Tracheal epithelial cell (primary cell): ENCODE results near the gene ZNF385A. TPM values are rescaled to one million over a fixed set of nuclear protein-coding genes. Genes with fewer than 3 reads are reported as not detected.

Experiments used
- total RNA-seq: library from RNA; depleted of rRNA; stranded (reverse); fragments of >200 nt; gene quantifications from 2 replicates; pipeline ENCODE4 v1.2.1, GENCODE V29; 2014

ZNF385A gene, protein sequence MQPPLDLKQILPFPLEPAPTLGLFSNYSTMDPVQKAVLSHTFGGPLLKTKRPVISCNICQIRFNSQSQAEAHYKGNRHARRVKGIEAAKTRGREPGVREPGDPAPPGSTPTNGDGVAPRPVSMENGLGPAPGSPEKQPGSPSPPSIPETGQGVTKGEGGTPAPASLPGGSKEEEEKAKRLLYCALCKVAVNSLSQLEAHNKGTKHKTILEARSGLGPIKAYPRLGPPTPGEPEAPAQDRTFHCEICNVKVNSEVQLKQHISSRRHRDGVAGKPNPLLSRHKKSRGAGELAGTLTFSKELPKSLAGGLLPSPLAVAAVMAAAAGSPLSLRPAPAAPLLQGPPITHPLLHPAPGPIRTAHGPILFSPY
- total RNA-seq, result 21.3 and 23.4 TPM in 2 replicates

DNA sequence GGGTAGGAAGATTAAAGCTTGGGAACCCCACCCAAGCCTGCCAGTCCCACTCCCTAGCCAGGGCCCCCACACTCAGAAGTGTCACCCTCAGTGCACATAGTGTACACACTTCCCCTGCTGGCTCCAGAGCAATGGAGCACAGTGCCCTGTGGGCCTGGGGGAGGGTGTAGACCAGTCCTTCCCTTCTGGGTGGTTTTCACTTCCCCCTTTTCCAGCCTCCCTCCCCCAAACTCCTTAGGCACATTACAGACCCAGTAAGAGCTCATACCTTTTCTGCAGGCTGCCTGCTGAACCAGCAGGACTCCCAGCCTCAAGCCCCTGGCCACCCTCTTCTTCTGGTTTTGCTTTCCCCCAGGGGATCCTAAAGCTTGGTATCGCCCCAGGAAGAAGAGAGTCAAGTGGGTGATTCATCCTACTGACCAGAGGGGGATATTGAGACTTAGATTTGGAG lies at the start of gene ZNF385A:
Gene ZNF385A, minus strand, starts transcription at position 143 of the 451 bp plus-strand sequence. CDS start 219 bp downstream, outside the sequence.

DNA sequence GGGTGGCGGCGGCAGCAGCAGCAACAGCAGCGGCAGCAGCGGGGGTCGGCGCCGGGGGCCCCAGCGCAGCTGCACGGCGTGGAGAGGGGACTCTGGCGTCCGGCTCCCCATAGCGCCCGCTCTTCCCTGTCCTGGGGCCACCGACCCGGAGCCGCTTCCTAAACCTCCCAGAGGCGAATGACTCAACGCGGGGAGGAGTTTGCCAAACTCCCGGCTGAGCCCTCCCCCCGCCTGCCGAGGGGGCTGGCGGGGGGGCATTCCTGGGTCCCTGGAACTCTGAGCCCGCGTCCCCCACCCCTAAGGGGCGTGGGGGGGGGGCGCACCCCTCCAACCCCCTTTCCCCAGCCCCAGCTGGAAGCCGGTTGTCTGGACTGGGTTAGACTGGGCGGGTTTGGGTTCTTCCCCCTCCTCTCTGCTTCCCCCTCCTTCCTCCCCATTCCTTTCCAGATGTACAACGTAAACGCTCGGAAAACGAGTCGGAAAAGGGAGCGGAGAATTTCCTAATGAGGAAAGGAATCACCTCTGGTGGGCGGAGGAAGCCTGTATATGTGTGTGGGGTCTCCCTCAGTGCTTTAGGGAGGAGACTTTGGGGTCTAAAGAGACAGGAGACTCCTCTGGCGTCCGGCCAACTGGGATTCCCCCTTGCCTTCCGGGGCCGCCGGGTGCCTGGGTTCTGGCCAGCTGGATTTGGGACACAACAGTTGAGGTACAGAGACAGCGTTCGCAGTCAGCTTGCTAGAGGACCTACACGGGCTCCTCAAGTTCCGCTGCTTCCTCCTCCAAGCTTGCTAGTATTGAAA lies 34.8 kb upstream of the ZNF385A start, which contains the start of gene ITGA5:
Gene ITGA5, minus strand, starts transcription at position 179 of the 800 bp plus-strand sequence. Its CDS starts 68 bp downstream, at position 111.

DNA sequence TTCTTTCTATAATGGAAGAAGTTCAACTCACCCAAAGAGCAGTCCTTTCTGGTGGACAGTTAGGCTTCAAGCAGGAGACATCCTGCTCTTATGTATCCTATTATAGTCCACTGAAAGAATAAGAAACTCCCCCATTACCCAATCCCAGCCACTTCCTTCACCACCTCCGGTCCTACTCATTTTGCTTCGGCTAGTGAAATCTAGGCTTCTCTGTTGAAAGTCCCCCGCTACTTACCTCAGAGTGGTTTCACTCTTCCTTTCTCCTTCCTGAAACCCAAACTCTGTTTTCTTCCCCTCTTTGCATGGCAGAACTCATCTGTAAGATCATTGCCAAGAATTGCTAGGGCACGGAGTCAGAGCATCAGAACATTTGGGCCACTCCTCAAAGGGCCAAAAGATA lies 20.1 kb downstream of the ZNF385A start, which contains the start of gene GPR84:
Gene GPR84, minus strand, starts transcription at position 74 of the 400 bp plus-strand sequence. CDS start 635 bp downstream, outside the sequence.

DNA sequence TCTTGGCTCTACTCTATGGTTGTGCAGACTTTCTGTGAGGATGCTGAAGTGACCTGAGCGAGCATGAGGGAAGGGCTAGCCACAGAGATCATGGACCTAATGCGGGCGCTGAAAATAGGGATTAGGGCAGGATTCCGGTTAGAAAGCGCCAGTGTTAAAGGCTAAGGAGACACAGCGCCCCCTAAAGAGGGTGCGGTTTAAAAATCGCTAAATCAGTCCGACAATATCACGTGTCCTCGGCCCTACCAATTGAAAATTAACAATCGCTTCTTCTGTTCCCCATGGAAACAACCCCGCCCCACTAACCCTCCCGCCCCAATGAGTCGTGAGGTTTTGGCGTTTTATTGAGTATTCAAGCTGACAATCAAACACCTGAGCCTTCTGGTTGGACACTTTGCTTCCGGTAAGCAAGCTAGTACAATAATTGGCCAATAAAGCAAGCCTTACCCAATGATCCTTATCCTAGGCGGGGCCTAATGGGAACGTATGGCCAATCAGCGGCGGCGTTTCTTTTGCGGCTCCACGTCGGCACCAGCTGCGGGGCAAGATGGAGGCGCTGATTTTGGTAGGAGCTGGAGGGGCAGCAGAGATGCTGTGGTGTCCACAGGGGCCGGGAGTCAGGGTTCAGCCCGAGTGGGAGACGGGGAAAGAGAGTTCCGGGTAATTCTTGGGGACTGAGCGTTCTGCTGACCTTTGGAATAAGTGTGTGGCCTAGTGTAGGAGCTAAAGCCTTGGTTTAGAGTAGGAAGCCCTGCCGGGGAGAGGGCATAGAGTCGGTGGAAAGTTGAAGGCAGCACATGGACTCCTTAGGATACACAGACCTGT lies 59.7 kb downstream of the ZNF385A start, which contains the start of gene COPZ1:
Gene COPZ1, plus strand, starts transcription at position 515 of the 825 bp plus-strand sequence. Its CDS starts 33 bp downstream, at position 548.

Other genes with a start within 250 kb of the ZNF385A start
- gene SMUG1, start 195.7 kb downstream of the ZNF385A start, total RNA-seq, result 29.0 and 37.1 TPM in 2 replicates
- gene CBX5, start 104.6 kb downstream of the ZNF385A start, total RNA-seq, result 14.0 and 26.0 TPM in 2 replicates
- gene HNRNPA1, start 104.0 kb downstream of the ZNF385A start, total RNA-seq, result 222 and 305 TPM in 2 replicates
- under 0.01 and 0.43 TPM in 2 replicates for gene NFE2, start 83.7 kb downstream of the ZNF385A start, total RNA-seq
- 88.7 and 89.3 TPM in 2 replicates for gene COPZ1, start 59.6 kb downstream of the ZNF385A start, total RNA-seq
- gene GPR84, start 20.2 kb downstream of the ZNF385A start, total RNA-seq, result not detected in 2 replicates
- 111 and 332 TPM in 2 replicates for gene ITGA5, start 34.5 kb upstream of the ZNF385A start, total RNA-seq
- gene GTSF1, start 88.9 kb upstream of the ZNF385A start, total RNA-seq, result not detected in 2 replicates
- not detected in 2 replicates for gene NCKAP1L, start 113.0 kb upstream of the ZNF385A start, total RNA-seq
- gene PDE1B, start 164.9 kb upstream of the ZNF385A start, total RNA-seq, result not detected in 2 replicates
- 0.72 TPM in 1 of 2 replicates, not detected in the other for gene PPP1R1A, start 203.9 kb upstream of the ZNF385A start, total RNA-seq